CD4-positive, alpha-beta memory T cell (primary cell): ENCODE results near the gene TPD52L2. TPM values are rescaled to one million over a fixed set of nuclear protein-coding genes. Genes with fewer than 3 reads are reported as not detected.

Source experiments
- CTCF ChIA-PET: fragments of 350-600 bp; sonication (Branson Sonifier 250); formaldehyde crosslinking; loops from one replicate; lab custom pipeline; 2021; ENCODE audit warnings: inconsistent platforms; ENCODE audit not compliant: partially characterized antibody; lab: Charles Lee
- POLR2A ChIA-PET: fragments of 350-600 bp; sonication (Branson Sonifier 250); formaldehyde crosslinking; loops from one replicate; lab custom pipeline; 2021; ENCODE audit not compliant: partially characterized antibody; lab: Charles Lee
- DNase-seq, 5 donors: peaks; one replicate each; pipeline versions ENCODE4 v3.0.0 to v3.0.0-alpha.2; 2020 to 2022; ENCODE audit warnings: mixed read lengths in 1 of 5
- H3K27ac ChIP-seq: one replicate; pipeline ENCODE4 v1.7.0; 2013; ENCODE audit warnings: low read depth, low read length
- H3K27me3 ChIP-seq: 2 replicates; pipeline ENCODE4 v1.7.0; 2013; ENCODE audit warnings: mild to moderate bottlenecking, low read length, moderate library complexity; ENCODE audit not compliant: insufficient read depth
- H3K36me3 ChIP-seq: 2 replicates; pipeline ENCODE4 v1.7.0; 2013; ENCODE audit warnings: mild to moderate bottlenecking, low read length, moderate library complexity; ENCODE audit not compliant: insufficient read depth
- H3K4me1 ChIP-seq: 2 replicates; pipeline ENCODE4 v1.7.0; 2013; ENCODE audit warnings: mild to moderate bottlenecking, low read length, moderate library complexity; ENCODE audit not compliant: insufficient read depth
- H3K4me3 ChIP-seq, 2 donors: one replicate each; pipeline ENCODE4 v1.7.0; 2013; ENCODE audit warnings: low read length in 2 of 2, mild to moderate bottlenecking in 1 of 2
- H3K9me3 ChIP-seq, 2 donors: one replicate each; pipeline ENCODE4 v1.7.0; 2013; ENCODE audit warnings: low read length in 2 of 2, control low read depth in 1 of 2; ENCODE audit not compliant: control insufficient read depth in 1 of 2
- H3K27ac Mint-ChIP-seq, 7 donors: one replicate each; pipeline ENCODE4 v1.8.0; 2020 to 2021; ENCODE audit warnings: mixed read lengths in 7 of 7, mild to moderate bottlenecking in 6 of 7, inconsistent platforms in 3 of 7, moderate library complexity in 3 of 7
- H3K27me3 Mint-ChIP-seq, 2 donors: one replicate each; pipeline ENCODE4 v1.8.0; 2020 to 2021; ENCODE audit warnings: mixed read lengths in 2 of 2
- H3K36me3 Mint-ChIP-seq, 2 donors: one replicate each; pipeline ENCODE4 v1.8.0; 2020 to 2021; ENCODE audit warnings: mixed read lengths in 2 of 2, inconsistent platforms in 1 of 2, mild to moderate bottlenecking in 1 of 2
- H3K4me1 Mint-ChIP-seq, 4 donors: one replicate each; pipeline ENCODE4 v1.8.0; 2020 to 2021; ENCODE audit warnings: mixed read lengths in 4 of 4, mild to moderate bottlenecking in 1 of 4
- H3K4me3 Mint-ChIP-seq, 8 donors: one replicate each; pipeline ENCODE4 v1.8.0; 2020 to 2021; ENCODE audit warnings: mixed read lengths in 8 of 8, mild to moderate bottlenecking in 7 of 8, moderate library complexity in 6 of 8, inconsistent platforms in 3 of 8
- H3K9me3 Mint-ChIP-seq, 8 donors: one replicate each; pipeline ENCODE4 v1.8.0; 2020 to 2021; ENCODE audit warnings: mixed read lengths in 8 of 8, mild to moderate bottlenecking in 5 of 8, inconsistent platforms in 3 of 8, moderate library complexity in 1 of 8
- intact Hi-C: fragments of 100-400 bp; cut with micrococcal nuclease; formaldehyde crosslinking; loops from one replicate; pipeline ENCODE4 v1.15.1; 2023
- microRNA-seq: library from miRNA; unstranded; fragments of <30 nt; microRNA quantifications from one replicate; pipeline ENCODE4 v1.2.0, GENCODE V29; 2021; ENCODE audit warnings: borderline replicate concordance, borderline number of aligned reads, borderline microRNAs expressed, mixed read lengths
- polyA plus RNA-seq, 2 donors: library from polyadenylated mRNA; unstranded; fragments of 300-500 nt; fragmentation: Illumina TruSeq; gene quantifications; one replicate each; pipeline ENCODE4 v1.2.3, GENCODE V29; 2021
- total RNA-seq, 2 experiments: library from RNA; stranded (reverse); gene quantifications; one replicate each; pipeline ENCODE4 v1.2.3, GENCODE V29; 2021

TPD52L2 gene
- total and polyA plus RNA-seq, 4 experiments from 2014 or later = 44.4 to 76.1 (median 55.6) TPM

DNA sequence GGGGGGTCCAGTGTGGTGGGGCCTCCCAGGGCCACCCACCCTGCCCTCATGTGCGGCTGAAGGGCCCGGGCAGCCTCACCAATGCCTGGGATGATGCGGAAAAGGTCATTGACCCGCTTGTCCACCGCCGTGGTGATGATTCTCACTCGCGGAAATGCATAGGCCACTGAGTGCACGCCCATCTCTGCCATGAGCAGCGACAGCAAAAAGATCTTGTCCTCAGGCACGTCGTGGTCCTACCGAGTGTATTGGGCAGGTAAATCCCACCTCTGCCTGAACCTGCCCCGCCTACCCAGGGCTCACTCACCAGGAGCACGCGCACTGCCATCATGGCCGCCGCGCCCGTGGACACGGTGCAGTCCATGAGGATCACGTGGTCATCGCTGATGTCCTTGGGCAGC lies 75.0 kb downstream of the TPD52L2 start:
- Histone ChIP-seq H3K36me3 (peaks cover 52% of the 10 kb centered on the region), H3K4me1 (peaks cover 24% of the 10 kb centered on the region), H3K4me3 (no peak overlapping the region), H3K27me3 (no peaks in the 10 kb centered on the region), H3K9me3 (no peaks in the 10 kb centered on the region), H3K27ac (no peak overlapping the region)
- Mint-ChIP-seq H3K4me3 (no peak overlapping the region), H3K27me3 (no peaks in the 10 kb centered on the region), H3K4me1 (peaks cover 5 to 19% (median 14%) of the 10 kb centered on the region in 4 donors), H3K9me3 (peaks cover 0 to 2% (median 0%) of the 10 kb centered on the region in 8 donors), H3K27ac (peak overlapping the region in 1 of 7 donors; percentile 68), H3K36me3 (peaks cover 21 to 34% of the 10 kb centered on the region in 2 donors)
- POLR2A ChIA-PET = interaction anchor here (1.2 to 2.7 kb wide), 2 partner anchors 16 to 44 kb away, joined by 3 to 8 read pairs; partner anchors contain the start of gene UCKL1
- peak in 1 of 5 donors; percentile 27 for DNase-seq
- CTCF ChIA-PET = interaction anchor here (1.0 kb wide), 1 partner anchor 37 kb away, joined by 3 read pairs; no protein-coding TSS in a partner anchor
- intact Hi-C loops = no loop called here

DNA sequence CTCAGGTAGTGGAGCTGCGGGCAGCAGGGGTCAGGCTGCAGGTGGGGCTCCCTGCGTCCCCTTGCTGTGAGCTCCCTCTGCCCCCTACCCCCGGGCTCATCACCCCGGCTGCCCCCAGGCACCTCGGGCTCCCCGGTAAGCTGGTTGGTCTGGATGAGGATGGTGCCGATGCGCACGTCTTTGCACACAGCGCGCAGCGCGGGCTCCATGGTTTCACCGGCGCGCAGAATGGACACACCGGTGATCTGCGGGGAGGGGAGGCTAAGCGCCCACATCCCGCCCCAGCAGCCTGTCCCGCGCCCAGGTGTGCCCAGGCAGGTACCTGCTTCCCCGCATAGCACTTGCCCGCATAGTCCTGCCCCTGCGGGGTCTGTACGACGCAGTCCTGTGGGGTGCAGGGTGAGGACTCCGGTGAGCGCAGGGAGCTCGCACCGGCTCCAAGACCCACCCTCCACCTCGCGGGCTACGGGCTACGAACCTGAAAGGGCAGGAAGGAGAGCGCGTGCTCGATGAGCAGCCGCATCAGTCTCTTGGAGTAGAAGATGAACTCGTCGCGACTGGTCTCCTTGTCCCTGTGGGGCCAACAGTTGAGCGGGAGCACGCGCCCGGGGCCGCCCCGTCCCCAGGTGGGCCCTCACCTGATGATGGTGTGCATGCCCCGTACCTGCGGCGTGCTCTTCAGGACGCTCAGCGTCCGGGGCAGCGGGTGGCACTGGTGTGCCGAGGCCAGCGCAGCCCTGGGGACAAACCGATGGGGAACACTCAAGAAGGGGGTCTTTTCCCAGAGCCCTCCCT lies 75.6 kb downstream of the TPD52L2 start:
- intact Hi-C loops = no loop called here
- no peaks in the 10 kb centered on the region for H3K27me3 Mint-ChIP-seq
- H3K4me3 Mint-ChIP-seq = peak overlapping the region in 2 of 8 donors; percentile 13
- ChIA-PET POLR2A (interaction anchor here (1.2 to 2.7 kb wide), 4 partner anchors 10 to 45 kb away, joined by 3 to 8 read pairs (median 3); partner anchors contain the start of gene UCKL1), CTCF (interaction anchor here (1.0 to 1.2 kb wide), 3 partner anchors 33 to 117 kb away, joined by 3 read pairs; no protein-coding TSS in a partner anchor)
- Histone ChIP-seq H3K4me3 (no peak overlapping the region), H3K27ac (peak overlapping the region; percentile 36), H3K4me1 (peaks cover 24% of the 10 kb centered on the region), H3K36me3 (peaks cover 48% of the 10 kb centered on the region), H3K9me3 (no peaks in the 10 kb centered on the region), H3K27me3 (no peaks in the 10 kb centered on the region)
- peaks cover 18 to 34% of the 10 kb centered on the region in 2 donors for H3K36me3 Mint-ChIP-seq
- H3K27ac Mint-ChIP-seq = peak overlapping the region in 6 of 7 donors; percentile 12 to 82 (median 53)
- H3K9me3 Mint-ChIP-seq = peaks cover 0 to 2% (median 0%) of the 10 kb centered on the region in 8 donors
- peak in 1 of 5 donors; percentile 34 for DNase-seq
- H3K4me1 Mint-ChIP-seq = peaks cover 5 to 25% (median 17%) of the 10 kb centered on the region in 4 donors

Small RNA genes within 50 kb of the gene (microRNA-seq; reads per million reads assigned to microRNA genes)
- gene MIR1914 (not detected), gene MIR941-1 (not detected), gene MIR941-2 (not detected), gene MIR941-3 (not detected), gene MIR941-4 (not detected), gene MIR941-5 (not detected)

Other genes starting within 250 kb of the TPD52L2 start
- gene GMEB2, start 238.2 kb upstream of the TPD52L2 start, total RNA-seq = 10 to 100 TPM; 24.4 to 26.4 TPM
- gene GMEB2, start 238.2 kb upstream of the TPD52L2 start, polyA plus RNA-seq = 10 to 100 TPM in 1 of 2 donors, 1 to 10 TPM in 1; 4.5 to 16.6 TPM
- gene STMN3, start 211.8 kb upstream of the TPD52L2 start, total RNA-seq = 100 to 1,000 TPM; 110 to 120 TPM
- 10 to 100 TPM; 18.9 to 30.5 TPM for gene STMN3, start 211.8 kb upstream of the TPD52L2 start, polyA plus RNA-seq
- 10 to 100 TPM; 30.9 to 36.0 TPM for gene RTEL1, start 207.0 kb upstream of the TPD52L2 start, total RNA-seq
- gene RTEL1, start 207.0 kb upstream of the TPD52L2 start, polyA plus RNA-seq = 1 to 10 TPM; 1.3 to 5.4 TPM
- not detected for gene TNFRSF6B, start 168.6 kb upstream of the TPD52L2 start, total RNA-seq
- gene TNFRSF6B, start 168.6 kb upstream of the TPD52L2 start, polyA plus RNA-seq = not detected
- 10 to 100 TPM; 85.6 to 92.0 TPM for gene ARFRP1, start 157.3 kb upstream of the TPD52L2 start, total RNA-seq
- gene ARFRP1, start 157.3 kb upstream of the TPD52L2 start, polyA plus RNA-seq = 10 to 100 TPM; 65.5 to 66.3 TPM
- gene ZGPAT, start 157.2 kb upstream of the TPD52L2 start, total RNA-seq = 10 to 100 TPM; 51.8 to 55.3 TPM
- gene ZGPAT, start 157.2 kb upstream of the TPD52L2 start, polyA plus RNA-seq = 10 to 100 TPM; 34.6 to 69.5 TPM
- gene LIME1, start 128.6 kb upstream of the TPD52L2 start, total RNA-seq = 100 to 1,000 TPM; 162 to 169 TPM
- 100 to 1,000 TPM; 297 to 324 TPM for gene LIME1, start 128.6 kb upstream of the TPD52L2 start, polyA plus RNA-seq
- 100 to 1,000 TPM; 121 to 124 TPM for gene SLC2A4RG, start 125.5 kb upstream of the TPD52L2 start, total RNA-seq
- 1 to 10 TPM; 2.2 to 7.6 TPM for gene SLC2A4RG, start 125.5 kb upstream of the TPD52L2 start, polyA plus RNA-seq
- under 1 TPM; 0.28 to 0.87 TPM for gene ZBTB46, start 34.0 kb upstream of the TPD52L2 start, total RNA-seq
- under 1 TPM in 1 of 2 donors, not detected in 1; 0.09 TPM for gene ZBTB46, start 34.0 kb upstream of the TPD52L2 start, polyA plus RNA-seq
- not detected for gene ABHD16B, start 3.8 kb upstream of the TPD52L2 start, total RNA-seq
- not detected for gene ABHD16B, start 3.8 kb upstream of the TPD52L2 start, polyA plus RNA-seq
- gene DNAJC5, start 29.9 kb downstream of the TPD52L2 start, total RNA-seq = 10 to 100 TPM; 53.3 to 54.4 TPM
- 1 to 10 TPM; 4.9 to 9.2 TPM for gene DNAJC5, start 29.9 kb downstream of the TPD52L2 start, polyA plus RNA-seq
- gene UCKL1, start 91.1 kb downstream of the TPD52L2 start, total RNA-seq = 10 to 100 TPM; 53.7 to 55.1 TPM
- gene UCKL1, start 91.1 kb downstream of the TPD52L2 start, polyA plus RNA-seq = 10 to 100 TPM; 26.2 to 31.8 TPM
- gene ZNF512B, start 104.7 kb downstream of the TPD52L2 start, total RNA-seq = 10 to 100 TPM; 20.7 to 22.0 TPM
- 1 to 10 TPM in 1 of 2 donors, under 1 TPM in 1; 0.20 to 1.7 TPM for gene ZNF512B, start 104.7 kb downstream of the TPD52L2 start, polyA plus RNA-seq
- gene SAMD10, start 114.4 kb downstream of the TPD52L2 start, total RNA-seq = 1 to 10 TPM; 7.4 to 7.5 TPM
- gene SAMD10, start 114.4 kb downstream of the TPD52L2 start, polyA plus RNA-seq = 10 to 100 TPM in 1 of 2 donors, 1 to 10 TPM in 1; 9.7 to 13.0 TPM
- 10 to 100 TPM; 86.4 to 88.7 TPM for gene PRPF6, start 115.9 kb downstream of the TPD52L2 start, total RNA-seq
- 100 to 1,000 TPM in 1 of 2 donors, 10 to 100 TPM in 1; 63.8 to 101 TPM for gene PRPF6, start 115.9 kb downstream of the TPD52L2 start, polyA plus RNA-seq
- 1 to 10 TPM; 3.7 to 4.1 TPM for gene C20orf204, start 170.9 kb downstream of the TPD52L2 start, total RNA-seq
- gene C20orf204, start 170.9 kb downstream of the TPD52L2 start, polyA plus RNA-seq = under 1 TPM in 1 of 2 donors, not detected in 1; 0.22 TPM
- gene SOX18, start 184.4 kb downstream of the TPD52L2 start, total RNA-seq = not detected
- gene SOX18, start 184.4 kb downstream of the TPD52L2 start, polyA plus RNA-seq = not detected
- gene TCEA2, start 197.9 kb downstream of the TPD52L2 start, total RNA-seq = 10 to 100 TPM; 43.3 to 45.9 TPM
- gene TCEA2, start 197.9 kb downstream of the TPD52L2 start, polyA plus RNA-seq = 10 to 100 TPM; 24.6 to 27.9 TPM
- 10 to 100 TPM; 35.0 to 35.6 TPM for gene RGS19, start 214.2 kb downstream of the TPD52L2 start, total RNA-seq
- 100 to 1,000 TPM; 112 to 116 TPM for gene RGS19, start 214.2 kb downstream of the TPD52L2 start, polyA plus RNA-seq
- gene OPRL1, start 214.8 kb downstream of the TPD52L2 start, total RNA-seq = 1 to 10 TPM in 1 of 2 experiments, under 1 TPM in 1; 0.87 to 1.1 TPM
- gene OPRL1, start 214.8 kb downstream of the TPD52L2 start, polyA plus RNA-seq = 1 to 10 TPM in 1 of 2 donors, under 1 TPM in 1; 0.68 to 1.1 TPM
- gene LKAAEAR1, start 219.1 kb downstream of the TPD52L2 start, total RNA-seq = under 1 TPM in 1 of 2 experiments, not detected in 1; 0.39 TPM
- under 1 TPM; 0.30 to 0.63 TPM for gene LKAAEAR1, start 219.1 kb downstream of the TPD52L2 start, polyA plus RNA-seq
- not detected for gene NPBWR2, start 242.3 kb downstream of the TPD52L2 start, total RNA-seq
- not detected for gene NPBWR2, start 242.3 kb downstream of the TPD52L2 start, polyA plus RNA-seq